ENCODE data around the gene PLXNA2.

Gene PLXNA2

GRCh38 chr1:208240662-208241355 is 3.4 kb downstream of the PLXNA2 start:
- DNase-seq = no peak

- no peak for DNase-seq
These were observed 4.5 kb downstream of the PLXNA2 start for GRCh38 chr1:208239473-208240381.

- no peak for DNase-seq
These were observed 5.3 kb downstream of the PLXNA2 start for GRCh38 chr1:208238710-208239472.

GRCh38 chr1:208237241-208237640 is 6.9 kb downstream of the PLXNA2 start:
- no peak for DNase-seq

- no peak for DNase-seq
These were observed 8.0 kb downstream of the PLXNA2 start for GRCh38 chr1:208235982-208236761.

- DNase-seq = no peak
These were observed 8.7 kb downstream of the PLXNA2 start for GRCh38 chr1:208235356-208235981.

GRCh38 chr1:208234721-208235120 is 9.5 kb downstream of the PLXNA2 start:
- DNase-seq = no peak

GRCh38 chr1:208233978-208234377 is 10.2 kb downstream of the PLXNA2 start:
- no peak for DNase-seq

- DNase-seq = no peak
These were observed 10.6 kb downstream of the PLXNA2 start for GRCh38 chr1:208233546-208233945.

GRCh38 chr1:208232662-208233038 is 11.5 kb downstream of the PLXNA2 start:
- DNase-seq = no peak

- no peak for DNase-seq
These were observed 12.1 kb downstream of the PLXNA2 start for GRCh38 chr1:208231881-208232661.

GRCh38 chr1:208230668-208231529 is 13.3 kb downstream of the PLXNA2 start:
- no peak for DNase-seq

GRCh38 chr1:208228550-208228949 is 15.6 kb downstream of the PLXNA2 start:
- DNase-seq = no peak

GRCh38 chr1:208228026-208228425 is 16.2 kb downstream of the PLXNA2 start:
- no peak for DNase-seq

GRCh38 chr1:208227366-208227765 is 16.8 kb downstream of the PLXNA2 start:
- no peak for DNase-seq

- DNase-seq = no peak
These were observed 17.9 kb downstream of the PLXNA2 start for GRCh38 chr1:208225954-208226937.

GRCh38 chr1:208224192-208224713 is 19.9 kb downstream of the PLXNA2 start:
- no peak for DNase-seq

- no peak for DNase-seq
These were observed 21.0 kb downstream of the PLXNA2 start for GRCh38 chr1:208223136-208223535.

Data from cortex of kidney (tissue), 1 donor.